Loucy (cell line): ENCODE measurements around the gene NEO1.

Source experiments
- H2AFZ ChIP-seq: fragments of 200-600 bp; sonication (generic); 2 replicates; pipeline ENCODE4 v1.6.0; 2016; ENCODE audit warnings: antibody characterized with exemption, mild to moderate bottlenecking, low read length, moderate library complexity
- H3F3A ChIP-seq: fragments of 200-600 bp; 2 replicates; pipeline ENCODE4 v1.6.0; 2016; ENCODE audit warnings: antibody characterized with exemption, low read depth, mild to moderate bottlenecking
- H3K27me3 ChIP-seq: fragments of 200-600 bp; sonication (generic); 2 replicates; pipeline ENCODE4 v1.6.1; 2014; ENCODE audit warnings: low read length, mild to moderate bottlenecking; ENCODE audit not compliant: insufficient read depth, poor library complexity, severe bottlenecking
- H3K36me3 ChIP-seq: fragments of 200-600 bp; sonication (generic); 2 replicates; pipeline ENCODE4 v1.6.1; 2016; ENCODE audit warnings: low read length; ENCODE audit not compliant: insufficient read depth
- H3K4me1 ChIP-seq: fragments of 200-600 bp; sonication (generic); 2 replicates; pipeline ENCODE4 v1.5.1; 2014; ENCODE audit warnings: low read length, mild to moderate bottlenecking; ENCODE audit not compliant: insufficient read depth, poor library complexity, severe bottlenecking
- H3K4me2 ChIP-seq: fragments of 200-600 bp; sonication (generic); 2 replicates; pipeline ENCODE4 v1.6.0; 2014; ENCODE audit warnings: antibody characterized with exemption, low read length, low read depth, mild to moderate bottlenecking; ENCODE audit not compliant: poor library complexity, severe bottlenecking
- H3K4me3 ChIP-seq: fragments of 200-600 bp; sonication (generic); 2 replicates; pipeline ENCODE4 v1.5.1; 2014; ENCODE audit warnings: low read length, mild to moderate bottlenecking, mixed read lengths; ENCODE audit not compliant: poor library complexity, severe bottlenecking
- H3K79me2 ChIP-seq: fragments of 200-600 bp; sonication (generic); 2 replicates; pipeline ENCODE4 v1.6.1; 2014; ENCODE audit warnings: low read length; ENCODE audit not compliant: insufficient read depth
- H3K9ac ChIP-seq: fragments of 200-600 bp; sonication (generic); 2 replicates; pipeline ENCODE4 v1.6.0; 2014; ENCODE audit warnings: mild to moderate bottlenecking, low read depth, low read length, moderate library complexity; ENCODE audit not compliant: poor library complexity, severe bottlenecking
- H3K9me2 ChIP-seq: fragments of 200-600 bp; sonication (generic); replicated peaks from 2 replicates; pipeline ENCODE4 v1.6.1; 2016; ENCODE audit warnings: low read depth, low read length, mixed read lengths
- H3K9me3 ChIP-seq: fragments of 200-600 bp; sonication (generic); 2 replicates; pipeline ENCODE4 v1.6.1; 2014; ENCODE audit warnings: mild to moderate bottlenecking, antibody characterized with exemption, low read length, low read depth; ENCODE audit not compliant: insufficient read depth
- H4K20me1 ChIP-seq: fragments of 200-600 bp; sonication (generic); 2 replicates; pipeline ENCODE4 v1.6.0; 2014; ENCODE audit warnings: antibody characterized with exemption, low read length, mild to moderate bottlenecking; ENCODE audit not compliant: insufficient read depth, poor library complexity, severe bottlenecking
- EZH2phosphoT487 ChIP-seq: fragments of 200-600 bp; IDR thresholded peaks from 2 replicates; pipeline ENCODE4 v1.6.1; 2018; ENCODE audit warnings: antibody characterized with exemption, mild to moderate bottlenecking, moderate library complexity, borderline replicate concordance
- TF ChIP-seq, protein P1 (sequence below): fragments of 200-600 bp; sonication (generic); conservative IDR thresholded peaks from 2 replicates; pipeline ENCODE4 v1.5.1; 2014; ENCODE audit warnings: mild to moderate bottlenecking, antibody characterized with exemption, low read length

The NEO1 gene

DNA sequence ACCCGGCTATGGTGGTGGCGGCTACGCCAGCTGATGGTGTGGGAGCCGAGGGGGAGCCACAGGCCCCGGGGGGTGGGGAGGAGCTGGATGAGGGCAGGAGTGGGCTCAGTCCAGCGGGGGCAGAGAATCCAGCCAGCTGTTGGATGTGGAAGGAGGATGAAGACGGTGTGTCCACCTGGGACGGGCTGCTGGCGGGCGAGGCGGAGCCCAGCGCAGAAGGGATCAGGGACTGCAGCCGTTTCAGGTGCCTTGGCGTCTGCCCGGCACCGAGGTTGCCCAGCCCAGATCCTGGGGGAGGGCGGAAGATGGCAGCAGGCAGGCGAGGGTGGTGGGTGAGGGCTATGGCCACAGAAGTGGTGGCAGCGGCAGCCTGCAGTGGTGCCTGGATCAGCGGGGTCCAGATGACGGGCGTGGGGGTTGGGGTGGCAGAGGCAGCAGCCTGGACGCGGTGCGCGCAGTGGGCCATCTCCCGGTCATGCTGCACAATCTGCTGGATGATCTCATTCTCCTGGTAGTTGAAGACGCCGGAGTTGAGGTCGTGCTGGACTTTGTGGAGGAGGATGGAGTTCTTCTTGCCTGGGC, 271.2 kb downstream of the NEO1 start:
- Histone ChIP-seq H3K9ac (no peak overlapping the region), H3F3A (no peaks in the 10 kb centered on the region), H3K36me3 (no peaks in the 10 kb centered on the region), H2AFZ (no peak overlapping the region), H3K79me2 (no peaks in the 10 kb centered on the region), H3K27me3 (no peaks in the 10 kb centered on the region), H3K4me3 (no peak overlapping the region), H3K9me3 (no peaks in the 10 kb centered on the region), H4K20me1 (no peaks in the 10 kb centered on the region), H3K9me2 (no peaks in the 10 kb centered on the region), H3K4me2 (no peak overlapping the region), H3K4me1 (no peaks in the 10 kb centered on the region)
- TF ChIP-seq, protein P1, sequence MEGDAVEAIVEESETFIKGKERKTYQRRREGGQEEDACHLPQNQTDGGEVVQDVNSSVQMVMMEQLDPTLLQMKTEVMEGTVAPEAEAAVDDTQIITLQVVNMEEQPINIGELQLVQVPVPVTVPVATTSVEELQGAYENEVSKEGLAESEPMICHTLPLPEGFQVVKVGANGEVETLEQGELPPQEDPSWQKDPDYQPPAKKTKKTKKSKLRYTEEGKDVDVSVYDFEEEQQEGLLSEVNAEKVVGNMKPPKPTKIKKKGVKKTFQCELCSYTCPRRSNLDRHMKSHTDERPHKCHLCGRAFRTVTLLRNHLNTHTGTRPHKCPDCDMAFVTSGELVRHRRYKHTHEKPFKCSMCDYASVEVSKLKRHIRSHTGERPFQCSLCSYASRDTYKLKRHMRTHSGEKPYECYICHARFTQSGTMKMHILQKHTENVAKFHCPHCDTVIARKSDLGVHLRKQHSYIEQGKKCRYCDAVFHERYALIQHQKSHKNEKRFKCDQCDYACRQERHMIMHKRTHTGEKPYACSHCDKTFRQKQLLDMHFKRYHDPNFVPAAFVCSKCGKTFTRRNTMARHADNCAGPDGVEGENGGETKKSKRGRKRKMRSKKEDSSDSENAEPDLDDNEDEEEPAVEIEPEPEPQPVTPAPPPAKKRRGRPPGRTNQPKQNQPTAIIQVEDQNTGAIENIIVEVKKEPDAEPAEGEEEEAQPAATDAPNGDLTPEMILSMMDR: no peak
- TF ChIP-seq EZH2phosphoT487: no peak

DNA sequence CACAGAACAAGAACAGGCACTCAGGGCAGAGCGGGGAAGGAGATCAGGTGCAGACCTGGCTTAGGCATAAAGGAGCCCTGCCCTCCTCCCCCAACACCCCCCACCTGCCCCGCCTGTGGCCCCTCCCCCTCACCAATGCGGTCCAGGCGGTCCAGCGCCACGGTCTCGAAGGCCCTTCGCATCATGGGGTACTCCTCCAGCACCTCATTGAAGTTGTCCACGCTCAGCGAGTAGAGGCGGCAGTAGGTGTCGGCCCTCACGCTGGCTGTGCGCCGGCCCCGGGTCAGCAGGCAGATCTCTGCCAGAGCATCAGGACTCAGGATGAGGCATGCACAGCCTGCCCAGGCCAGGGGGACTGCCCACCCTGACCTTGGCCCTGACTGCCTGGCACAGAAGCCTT, 271.7 kb downstream of the NEO1 start:
- no peak overlapping the region for H2AFZ ChIP-seq
- H3K4me1 ChIP-seq: no peaks in the 10 kb centered on the region
- no peaks in the 10 kb centered on the region for H3K36me3 ChIP-seq
- no peaks in the 10 kb centered on the region for H3K27me3 ChIP-seq
- no peaks in the 10 kb centered on the region for H4K20me1 ChIP-seq
- no peak overlapping the region for H3K9ac ChIP-seq
- H3K79me2 ChIP-seq: no peaks in the 10 kb centered on the region
- H3F3A ChIP-seq: no peaks in the 10 kb centered on the region
- H3K4me3 ChIP-seq: no peak overlapping the region
- H3K9me3 ChIP-seq: no peaks in the 10 kb centered on the region
- no peak for TF ChIP-seq EZH2phosphoT487
- TF ChIP-seq, protein P1: no peak
- H3K9me2 ChIP-seq: no peaks in the 10 kb centered on the region
- H3K4me2 ChIP-seq: no peak overlapping the region

DNA sequence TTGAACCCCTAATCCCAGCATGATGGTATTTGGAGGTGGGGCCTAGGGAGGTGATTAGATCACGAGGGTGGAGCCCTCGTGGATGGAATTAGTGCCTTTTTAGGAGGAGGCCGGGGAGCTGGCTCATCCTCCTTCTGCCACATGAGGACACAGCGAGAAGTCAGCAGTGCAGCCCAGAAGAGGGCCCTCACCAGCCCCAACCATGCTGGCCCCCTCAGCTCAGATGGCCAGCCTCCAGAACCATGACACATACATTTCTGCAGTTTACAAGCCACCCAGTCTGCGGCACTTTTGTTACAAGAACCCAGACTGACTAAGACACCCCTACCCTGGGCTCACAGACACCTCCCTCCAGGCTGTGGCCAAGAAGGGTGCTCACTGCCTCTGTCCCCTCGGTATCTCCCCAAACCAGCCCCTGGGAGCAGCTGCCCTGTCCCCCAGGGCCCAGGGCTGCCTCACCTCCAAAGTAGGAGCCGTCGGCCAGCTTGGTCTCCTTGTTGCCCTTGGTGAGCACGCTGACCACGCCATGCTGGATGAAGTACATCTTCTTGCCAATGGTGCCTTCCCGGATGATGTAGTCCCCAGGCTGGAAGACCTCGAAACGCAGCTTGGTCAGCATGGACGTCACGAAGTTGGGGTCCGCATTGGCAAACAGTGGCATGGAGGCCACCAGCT, 272.4 kb downstream of the NEO1 start:
- Histone ChIP-seq H3K4me3 (no peak overlapping the region), H3K4me2 (no peak overlapping the region), H3K9me3 (no peaks in the 10 kb centered on the region), H3K27me3 (no peaks in the 10 kb centered on the region), H3F3A (no peaks in the 10 kb centered on the region), H3K36me3 (no peaks in the 10 kb centered on the region), H3K9ac (no peak overlapping the region), H2AFZ (no peak overlapping the region), H3K4me1 (no peaks in the 10 kb centered on the region), H3K9me2 (no peaks in the 10 kb centered on the region), H4K20me1 (no peaks in the 10 kb centered on the region), H3K79me2 (no peaks in the 10 kb centered on the region)
- TF ChIP-seq, protein P1: no peak
- TF ChIP-seq EZH2phosphoT487: no peak
